GM18499 (cell line): ENCODE measurements around the gene LRPAP1.
"Not testable (repeated sequence)": the region's sequence is repeated elsewhere in the genome, so short reads cannot be mapped to it uniquely, and the experiment has no call there.

ENCODE experiments used
- ATAC-seq: cut with Tn5 transposase; IDR thresholded peaks from one replicate; pipeline ENCODE4 v1.9.1; 2021; ENCODE audit warnings: moderate number of reproducible peaks; ENCODE audit not compliant: insufficient read depth, unreplicated experiment

Gene LRPAP1

DNA sequence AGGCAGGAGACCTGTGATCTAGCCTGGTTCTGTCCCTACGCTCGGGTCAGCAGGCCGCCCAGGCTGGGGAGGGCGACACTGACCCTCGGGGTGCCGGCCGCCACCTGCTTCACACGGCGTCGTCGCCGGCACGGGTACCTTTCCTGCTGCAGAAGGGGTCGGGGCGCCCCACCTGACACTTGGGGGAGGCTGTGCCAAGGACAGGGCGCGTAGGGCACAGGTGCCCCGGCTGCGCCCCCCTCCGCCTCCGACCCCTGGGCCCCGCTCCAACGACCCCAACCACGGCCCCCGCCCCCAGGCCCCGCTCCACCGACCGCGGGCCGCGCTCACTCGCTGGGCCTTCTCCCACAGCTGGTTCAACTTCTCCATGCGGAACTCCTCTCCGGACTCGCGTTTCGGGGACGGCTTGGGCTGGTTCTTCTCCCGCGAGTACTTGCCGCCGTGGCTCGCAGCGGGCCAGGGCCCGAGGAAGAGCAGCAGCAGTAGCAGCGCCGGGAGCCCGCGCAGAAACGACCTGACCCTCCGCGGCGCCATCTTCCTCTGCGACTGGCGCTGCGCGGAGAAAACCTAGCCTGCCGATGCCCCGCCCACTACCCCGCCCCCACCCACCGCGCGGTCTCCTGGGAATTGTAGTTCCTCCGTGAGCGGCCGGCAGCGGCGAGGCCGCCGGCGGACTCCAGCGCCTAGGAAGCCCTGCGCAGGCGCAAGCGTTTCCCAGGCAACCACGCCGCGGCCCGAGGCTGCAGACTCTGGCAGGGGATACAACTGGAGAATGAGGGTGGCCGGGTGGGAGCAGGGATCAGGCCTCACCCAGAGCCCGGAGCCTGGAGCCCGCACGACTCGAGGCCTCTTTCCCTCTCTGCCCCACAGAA, at the start of gene LRPAP1:
LRPAP1 (minus strand) TSS at position 544 of the 872 bp plus-strand sequence; CDS start at position 534, 10 bp downstream.
- ATAC-seq = no peak

DNA sequence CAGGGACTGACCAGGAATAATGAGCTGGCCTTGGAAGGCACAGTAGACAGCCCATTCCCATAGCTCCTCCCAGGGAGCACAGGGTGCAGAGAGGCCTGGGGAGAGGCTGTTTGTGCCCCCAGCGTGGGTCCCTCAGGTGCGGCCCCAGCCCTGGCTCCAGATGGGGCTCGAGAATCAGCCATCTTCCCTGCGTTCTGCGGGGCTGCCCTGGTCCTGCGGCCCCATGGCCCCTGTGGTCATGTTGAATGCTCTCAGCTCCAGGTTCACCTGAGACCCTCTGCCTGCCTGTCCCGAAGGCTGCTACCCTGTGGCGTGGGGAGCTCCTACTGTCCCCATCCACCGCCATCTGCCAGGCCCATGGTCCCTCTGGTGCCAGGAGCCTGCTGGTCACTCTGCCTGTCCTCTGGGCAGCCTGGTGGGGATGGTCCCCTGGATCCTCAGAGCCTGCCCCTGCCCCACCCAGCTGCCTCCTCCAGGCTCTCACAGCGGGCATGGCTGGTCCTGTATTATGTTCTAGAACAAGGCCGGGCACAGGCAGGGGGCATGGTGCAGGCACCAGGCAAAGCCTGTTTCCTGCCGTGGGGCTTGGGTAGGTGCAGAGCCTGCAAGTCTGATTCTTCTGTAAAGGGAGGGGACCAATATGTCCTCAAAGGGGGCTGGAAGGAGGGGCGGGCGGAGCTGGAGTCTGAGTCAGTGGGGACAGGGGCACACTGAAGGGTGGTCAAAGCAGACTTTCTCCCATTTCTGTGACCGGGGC, 49.3 kb upstream of the LRPAP1 start:
- ATAC-seq = not testable (repeated sequence)

GRCh38 chr4:3580859-3581258, 48.6 kb upstream of the LRPAP1 start:
- not testable (repeated sequence) for ATAC-seq

DNA sequence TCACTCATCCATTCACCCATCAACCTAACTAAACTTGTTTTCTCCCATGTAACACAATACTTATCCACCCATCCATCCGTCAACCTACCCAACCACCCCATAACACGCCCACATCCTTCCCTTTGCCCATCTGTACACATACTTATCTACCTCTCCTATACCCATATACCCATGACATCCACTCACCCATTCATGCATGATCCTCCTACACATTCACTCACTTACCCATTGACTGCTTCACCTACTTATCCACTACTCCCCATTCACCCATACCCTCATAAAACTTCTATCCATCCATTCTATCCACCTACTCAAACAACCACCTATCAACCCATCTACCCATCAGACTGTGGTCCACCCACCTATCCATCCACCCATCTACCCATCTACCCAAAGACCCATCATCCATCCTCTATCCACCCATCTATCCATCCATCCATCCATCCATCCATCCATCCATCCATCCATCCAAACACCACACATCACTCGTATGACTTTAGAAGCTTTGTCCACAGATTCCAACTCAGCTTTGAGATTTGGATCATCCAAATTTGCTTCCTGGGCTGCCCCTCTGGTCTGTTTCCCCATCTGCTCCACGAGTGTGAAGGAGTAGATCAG, 46.4 kb upstream of the LRPAP1 start:
- not testable (repeated sequence) for ATAC-seq

- ATAC-seq = not testable (repeated sequence)
Measured at GRCh38 chr4:3578052-3578451, 45.8 kb upstream of the LRPAP1 start.

DNA sequence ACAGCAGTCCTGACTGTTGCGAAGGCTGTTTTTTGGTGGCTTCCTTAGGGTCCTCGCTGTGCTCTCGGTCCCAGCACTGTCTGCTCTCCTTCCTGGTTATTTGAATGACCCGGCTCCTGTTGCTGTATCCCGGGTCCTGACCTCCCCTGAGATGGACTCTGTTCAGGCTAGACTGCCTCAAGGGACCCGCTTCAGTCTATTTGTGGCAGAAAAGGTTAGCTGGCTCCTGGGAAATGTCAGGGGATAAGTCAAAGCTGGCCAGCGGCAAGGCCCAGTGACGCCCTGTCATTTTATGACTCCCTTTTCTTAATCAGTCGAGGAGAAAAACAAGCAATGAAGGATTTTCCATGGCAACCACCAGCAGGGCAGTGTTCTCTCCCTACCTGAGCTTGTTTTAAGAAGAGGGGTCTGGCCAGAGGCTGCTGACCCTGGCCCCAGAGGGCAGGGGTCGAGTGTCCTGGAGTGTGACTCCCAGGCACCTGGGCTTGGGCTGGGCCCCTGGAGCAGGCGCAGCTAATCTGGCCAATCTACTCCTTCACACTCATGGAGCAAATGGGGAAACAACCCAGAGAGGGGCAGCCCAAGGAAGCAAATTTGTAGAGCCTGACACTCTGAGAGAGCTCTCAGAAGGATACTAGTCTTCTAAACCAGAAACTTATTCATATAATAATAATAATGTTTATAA, 45.1 kb upstream of the LRPAP1 start:
- not testable (repeated sequence) for ATAC-seq

GRCh38 chr4:3576533-3577207, 44.4 kb upstream of the LRPAP1 start:
- ATAC-seq = not testable (repeated sequence)

DNA sequence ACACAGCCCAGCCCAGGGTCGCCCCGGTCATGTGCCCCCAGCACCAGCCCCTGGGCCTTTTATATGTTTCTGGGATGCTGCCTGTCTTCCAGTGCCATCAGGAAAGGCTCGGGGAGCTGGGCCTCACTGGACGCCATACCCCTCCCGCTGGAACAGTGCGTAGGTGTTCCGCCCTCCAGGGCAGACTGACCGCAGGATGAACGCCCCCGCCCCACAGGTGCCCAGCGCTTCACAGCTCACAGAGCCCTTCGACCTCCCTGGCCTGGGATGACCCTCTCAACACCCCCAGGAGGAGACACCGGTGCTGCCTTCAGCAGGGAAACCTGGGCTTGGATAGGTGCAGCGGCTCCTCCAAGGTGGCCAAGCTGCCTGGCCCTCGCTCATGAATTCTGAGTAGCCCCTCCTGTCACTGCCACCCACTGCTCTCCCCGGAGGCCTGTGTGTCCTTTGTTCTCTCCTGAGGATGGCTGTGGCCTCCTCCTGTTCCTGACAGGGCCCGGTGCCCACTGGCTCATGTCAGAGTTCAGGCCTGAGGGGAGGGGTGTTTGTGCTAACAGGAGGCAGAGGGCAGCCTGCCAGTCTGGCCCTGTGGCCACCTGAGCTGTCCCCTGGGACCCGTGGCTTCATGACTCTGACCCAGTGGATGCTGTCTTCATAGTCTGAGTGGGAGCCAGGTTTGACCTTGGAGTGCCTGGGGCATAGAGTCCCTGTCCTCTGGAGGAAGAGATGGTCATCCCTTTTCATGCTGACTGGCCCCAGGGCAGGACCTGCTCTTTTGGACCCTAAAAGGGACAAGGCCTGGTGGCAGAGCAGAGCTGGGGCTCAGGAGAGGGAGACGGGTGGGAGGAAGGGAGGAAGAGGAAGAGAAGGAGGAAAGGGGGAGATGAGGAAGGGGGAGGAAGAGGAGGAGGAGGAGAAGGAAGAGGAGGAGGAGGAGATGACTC, 43.5 kb upstream of the LRPAP1 start:
- not testable (repeated sequence) for ATAC-seq

- ATAC-seq = not testable (repeated sequence)
Measured at GRCh38 chr4:3574865-3575264, 42.6 kb upstream of the LRPAP1 start.

DNA sequence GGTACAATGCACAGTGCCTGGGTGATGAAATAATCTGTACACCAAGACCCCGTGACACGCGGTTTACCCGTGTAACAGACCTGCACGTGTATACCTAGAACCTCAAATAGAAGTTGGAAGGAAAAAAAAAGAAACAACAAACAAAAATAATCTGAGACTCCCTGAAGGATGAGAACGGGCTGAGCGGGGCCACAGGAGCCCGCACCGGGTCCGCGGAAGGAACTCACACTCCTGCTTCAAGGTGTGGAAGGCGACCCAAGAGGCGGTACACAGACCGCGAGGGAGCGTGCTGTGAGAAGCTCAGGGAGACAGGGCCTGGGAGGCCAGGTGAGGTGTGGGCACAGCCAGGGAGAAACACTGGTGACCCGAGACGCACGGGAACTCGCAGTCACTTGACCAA, 42.1 kb upstream of the LRPAP1 start:
- ATAC-seq = not testable (repeated sequence)

DNA sequence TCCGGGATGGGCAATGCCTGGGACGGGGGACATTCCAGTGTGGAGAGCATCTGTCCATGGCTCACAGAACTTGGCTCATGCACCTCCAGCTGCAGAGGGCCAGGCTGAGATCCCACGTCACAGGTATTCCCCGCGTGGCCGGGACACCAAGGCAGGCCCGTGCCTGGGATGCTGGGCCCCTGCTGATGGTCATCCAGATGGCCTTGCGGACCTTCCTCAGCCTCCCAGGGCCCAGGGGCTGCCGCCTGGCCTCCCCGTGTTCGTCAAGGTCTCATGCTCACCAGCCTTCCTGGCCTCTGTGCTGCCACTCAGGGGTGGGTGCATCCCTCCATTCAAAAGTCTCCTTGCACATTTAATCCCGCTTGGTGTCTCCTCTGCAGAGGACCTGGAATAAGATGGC, 40.9 kb upstream of the LRPAP1 start:
- no peak for ATAC-seq

GRCh38 chr4:3572363-3572762, 40.1 kb upstream of the LRPAP1 start:
- ATAC-seq = no peak

DNA sequence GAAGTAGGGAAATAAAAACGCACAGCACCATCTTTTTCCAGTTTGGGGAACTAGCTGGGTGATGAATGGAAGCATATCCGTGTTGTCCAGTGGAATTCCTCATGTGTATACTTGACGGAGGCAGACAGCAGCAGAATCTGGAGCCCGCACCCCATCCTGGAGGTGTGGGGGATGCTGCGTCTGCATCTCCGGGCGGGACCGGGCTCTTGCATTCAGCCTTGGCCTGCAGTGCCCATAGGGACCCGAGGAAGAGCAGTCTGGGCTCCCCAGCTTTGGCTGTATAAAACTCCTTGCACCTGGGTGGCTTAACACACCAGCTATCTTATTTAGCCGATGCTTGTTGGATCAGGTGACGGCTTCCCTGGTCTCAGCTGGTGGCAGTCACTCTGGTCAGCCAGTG, 39.7 kb upstream of the LRPAP1 start:
- ATAC-seq = no peak

DNA sequence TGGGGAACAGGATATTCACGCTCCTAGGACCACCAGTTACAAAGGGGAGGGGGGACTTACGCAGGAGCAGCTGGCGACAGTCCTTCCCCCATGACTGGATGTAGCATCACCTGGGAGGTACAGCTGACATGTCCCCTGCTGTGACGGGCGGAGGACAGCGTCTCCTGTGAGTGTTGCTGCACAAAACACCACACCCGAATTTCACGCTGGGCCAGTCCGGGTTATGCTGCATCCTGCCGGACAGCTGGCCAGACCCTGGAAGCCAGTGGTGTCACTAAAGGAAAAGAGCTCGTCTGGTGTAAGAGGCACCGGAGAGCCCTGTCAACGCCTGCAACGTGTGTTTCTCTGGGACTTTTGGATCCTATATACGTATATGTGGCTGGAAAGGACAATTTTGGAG, 38.7 kb upstream of the LRPAP1 start:
- ATAC-seq = not testable (repeated sequence)

DNA sequence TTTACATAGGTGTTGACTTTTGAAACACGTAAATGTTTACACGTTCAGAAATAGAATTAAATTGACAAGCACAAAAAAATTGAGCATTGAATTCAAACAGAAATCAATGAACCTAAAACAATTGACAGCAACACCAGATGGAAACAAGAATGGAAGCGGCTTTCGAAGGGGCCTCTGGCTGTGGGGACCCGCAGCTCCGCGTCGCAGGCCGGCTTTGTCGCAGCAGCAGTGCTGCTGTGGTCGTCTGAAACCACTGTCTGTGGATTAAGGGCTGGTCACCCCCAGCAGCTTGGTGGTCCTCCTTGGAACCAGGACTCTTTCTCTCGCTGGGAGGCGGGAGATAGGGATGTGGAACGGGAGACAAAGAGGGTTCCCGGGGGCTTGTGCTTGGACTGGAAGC, 37.4 kb upstream of the LRPAP1 start:
- not testable (repeated sequence) for ATAC-seq

DNA sequence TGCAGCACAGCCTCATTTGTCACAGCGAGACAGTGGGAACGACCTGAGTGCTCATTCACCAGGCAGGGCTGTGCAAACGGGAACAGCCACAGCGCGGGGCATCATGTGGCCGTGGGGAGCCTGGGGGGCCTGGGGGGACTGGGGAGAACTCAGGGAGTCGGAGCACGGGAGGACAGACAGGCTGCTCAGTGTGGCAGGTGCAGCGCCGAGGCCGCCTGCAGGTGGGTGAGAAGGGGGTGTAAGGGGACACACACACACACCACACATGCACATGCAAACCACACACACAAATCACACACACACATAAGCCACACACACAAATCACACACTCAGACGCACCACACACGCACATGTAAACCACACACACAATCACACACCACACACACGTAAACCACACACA, 34.5 kb upstream of the LRPAP1 start:
- not testable (repeated sequence) for ATAC-seq

- ATAC-seq = not testable (repeated sequence)
Measured at GRCh38 chr4:3566301-3566700, 34.1 kb upstream of the LRPAP1 start.

- ATAC-seq = not testable (repeated sequence)
Measured at GRCh38 chr4:3564948-3565347, 32.7 kb upstream of the LRPAP1 start.

GRCh38 chr4:3563403-3563802, 31.2 kb upstream of the LRPAP1 start:
- ATAC-seq = no peak
